GM12801 (cell line): ENCODE measurements around the gene LSM4.

Source experiments
- CTCF ChIP-seq: IDR thresholded peaks from one replicate; pipeline ENCODE4 v1.5.1; 2011; ENCODE audit warnings: control low read depth; ENCODE audit not compliant: insufficient read length; ENCODE audit errors: extremely low read depth

Gene LSM4

GRCh38 chr19:18311502-18312091 lies 11.3 kb downstream of the LSM4 start:
- no peak for TF ChIP-seq CTCF

- TF ChIP-seq CTCF: no peak
These were observed 11.9 kb downstream of the LSM4 start for GRCh38 chr19:18310966-18311365.

GRCh38 chr19:18310118-18310909 lies 12.6 kb downstream of the LSM4 start:
- TF ChIP-seq CTCF: no peak

DNA sequence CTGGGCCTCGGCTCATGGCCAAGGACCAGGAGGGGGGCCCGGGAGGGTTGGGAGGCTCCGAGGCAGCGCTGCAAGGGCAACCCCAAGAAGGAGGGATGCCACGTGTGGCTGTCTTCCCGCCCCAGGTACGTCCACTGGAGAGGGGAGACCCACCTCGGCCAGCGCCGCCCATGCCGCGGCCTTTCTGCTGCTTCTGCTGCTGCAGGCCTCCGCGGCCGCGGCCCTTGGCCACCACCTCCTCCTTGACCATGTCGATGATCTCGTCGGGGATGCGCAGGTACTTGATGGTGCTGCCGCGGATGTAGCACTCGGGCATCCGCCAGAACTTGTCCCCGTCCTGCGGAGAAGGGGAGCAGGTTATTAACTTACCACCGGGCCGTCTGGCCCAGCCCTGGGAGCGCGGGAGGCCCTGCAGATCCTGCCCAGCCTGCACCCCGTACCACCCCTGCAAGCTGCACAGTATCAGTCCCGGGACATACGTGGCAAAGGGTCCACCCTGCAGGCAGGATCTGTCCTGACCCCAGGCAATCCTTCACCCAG lies 13.3 kb downstream of the LSM4 start:
- no peak for TF ChIP-seq CTCF

GRCh38 chr19:18308948-18309325 lies 13.9 kb downstream of the LSM4 start:
- TF ChIP-seq CTCF: no peak

DNA sequence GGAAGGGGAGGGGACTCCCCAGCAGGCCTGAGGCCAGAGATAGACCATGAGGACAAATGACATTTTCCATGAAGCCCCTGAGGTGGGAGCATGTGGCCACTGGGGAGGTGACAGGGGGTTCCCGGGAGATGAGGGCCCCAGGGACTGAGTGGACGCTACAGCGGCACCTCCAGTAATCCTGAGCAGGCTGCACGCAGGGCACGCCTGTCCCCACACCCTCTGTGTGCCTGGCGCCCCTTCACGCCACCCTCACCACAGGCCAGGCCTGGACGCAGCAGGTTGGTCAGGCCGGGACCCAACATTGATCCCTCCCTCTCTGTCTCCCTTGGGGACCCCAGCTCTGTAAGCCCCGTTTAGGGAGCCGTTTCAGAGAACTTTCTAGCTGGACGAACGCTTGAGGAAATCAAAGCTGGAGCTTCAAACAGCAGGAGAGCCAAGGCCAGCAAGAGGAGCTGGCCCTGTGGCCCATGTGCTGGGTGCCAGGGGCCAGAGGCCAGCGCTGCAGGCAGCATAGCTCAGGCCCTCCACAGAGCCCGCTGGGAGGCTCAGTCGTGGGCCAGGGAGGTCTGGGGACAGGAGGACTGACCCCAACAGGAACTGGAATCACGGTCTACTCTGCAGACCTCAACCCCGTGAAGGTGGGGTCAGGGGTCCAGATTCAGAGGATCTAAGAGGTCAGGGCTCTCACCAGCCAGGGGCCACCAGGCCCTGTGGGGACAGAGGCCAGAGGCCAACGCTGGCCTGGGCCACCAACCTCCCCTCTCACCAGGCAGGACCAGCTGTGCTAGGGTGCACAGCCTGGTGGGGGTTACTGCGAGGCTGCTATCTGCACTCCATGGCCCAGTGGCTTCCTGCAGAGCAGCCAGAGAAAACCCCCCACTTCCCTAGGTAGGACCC lies 14.6 kb downstream of the LSM4 start:
- no peak for TF ChIP-seq CTCF

DNA sequence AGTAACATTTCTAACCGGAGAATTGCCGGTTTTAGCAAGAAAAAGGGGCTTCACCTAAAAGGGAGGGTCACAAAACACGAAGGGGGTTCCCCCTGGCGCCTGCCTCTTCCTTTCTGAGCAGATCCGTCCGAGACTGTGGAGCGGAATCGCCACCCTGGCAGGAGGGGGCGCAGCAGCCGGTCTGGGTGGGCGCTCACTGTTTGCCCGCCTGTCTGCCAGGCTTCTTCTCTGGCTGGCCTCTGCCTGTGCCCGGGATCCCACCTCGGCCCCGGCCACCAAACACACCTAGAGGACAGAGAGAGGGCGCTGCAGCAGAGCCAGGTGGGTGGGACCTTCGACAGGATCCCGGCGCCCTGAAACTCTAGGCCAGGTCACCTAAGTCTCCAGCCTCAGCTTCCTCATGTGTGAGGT lies 15.6 kb downstream of the LSM4 start:
- no peak for TF ChIP-seq CTCF
